HG03442 (cell line): Measurements from ENCODE around the gene BPI.
"Not testable (repeated sequence)": the region's sequence is repeated elsewhere in the genome, so short reads cannot be mapped to it uniquely, and the experiment has no call there.

ENCODE experiments used
- ATAC-seq: cut with Tn5 transposase; IDR thresholded peaks from one replicate; pipeline ENCODE4 v1.9.1; 2021; ENCODE audit warnings: mild to moderate bottlenecking, moderate library complexity; ENCODE audit not compliant: unreplicated experiment

The BPI gene

GRCh38 chr20:38277691-38278090 is 26.3 kb upstream of the BPI start:
- ATAC-seq, result no peak

- ATAC-seq, result no peak
Observed at GRCh38 chr20:38278131-38278530, 25.8 kb upstream of the BPI start.

GRCh38 chr20:38278763-38279162 is 25.2 kb upstream of the BPI start:
- no peak for ATAC-seq

- not testable (repeated sequence) for ATAC-seq
Observed at GRCh38 chr20:38281176-38281915, 22.6 kb upstream of the BPI start.

DNA sequence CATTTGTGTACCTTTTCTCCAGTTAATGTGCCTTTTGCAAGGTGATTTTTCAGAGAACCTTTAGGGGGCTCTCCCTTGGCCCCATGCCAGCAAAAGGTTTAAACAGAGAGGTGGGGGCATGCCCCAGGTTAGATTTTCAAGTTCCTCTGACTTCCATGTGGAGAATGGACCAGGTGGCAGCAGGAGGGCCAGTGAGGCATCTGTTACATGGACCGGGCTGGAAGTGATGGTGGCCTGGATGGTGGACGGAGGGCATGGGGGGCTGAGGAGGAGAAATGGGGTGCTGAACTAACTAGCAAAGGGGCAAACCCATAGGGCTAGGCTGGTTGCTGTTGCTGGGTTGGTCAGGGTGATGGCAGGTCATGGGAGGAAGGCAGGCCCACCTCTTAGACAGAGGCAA is 20.7 kb upstream of the BPI start:
- ATAC-seq, result no peak

GRCh38 chr20:38284066-38284650 is 19.8 kb upstream of the BPI start:
- ATAC-seq, result not testable (repeated sequence)

DNA sequence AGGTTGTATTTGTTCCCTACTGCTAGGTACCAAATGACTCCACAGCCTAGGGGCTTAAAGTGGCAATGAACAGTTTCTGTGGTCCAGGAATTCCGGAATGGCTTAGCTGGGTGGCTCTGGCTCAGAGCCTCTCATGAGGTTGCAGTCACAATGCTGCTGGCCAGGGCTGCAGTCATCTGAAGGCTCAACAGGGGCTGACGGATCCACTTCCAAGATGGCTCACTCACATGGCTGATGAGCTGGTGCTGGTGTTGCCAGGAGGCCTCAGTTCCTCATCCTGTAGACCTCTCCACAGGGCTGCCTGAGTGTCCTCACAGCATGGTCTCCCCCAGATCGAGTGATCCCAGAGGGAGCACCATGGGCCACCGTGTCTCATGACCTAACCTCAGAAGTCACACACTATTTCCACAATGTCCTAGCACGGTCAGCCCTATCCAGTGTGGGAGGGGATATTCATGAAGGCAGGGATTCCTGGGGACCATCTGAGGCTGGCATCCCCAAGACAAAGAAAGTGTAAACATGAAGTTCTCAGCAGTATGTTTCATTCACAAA is 19.0 kb upstream of the BPI start:
- no peak for ATAC-seq

DNA sequence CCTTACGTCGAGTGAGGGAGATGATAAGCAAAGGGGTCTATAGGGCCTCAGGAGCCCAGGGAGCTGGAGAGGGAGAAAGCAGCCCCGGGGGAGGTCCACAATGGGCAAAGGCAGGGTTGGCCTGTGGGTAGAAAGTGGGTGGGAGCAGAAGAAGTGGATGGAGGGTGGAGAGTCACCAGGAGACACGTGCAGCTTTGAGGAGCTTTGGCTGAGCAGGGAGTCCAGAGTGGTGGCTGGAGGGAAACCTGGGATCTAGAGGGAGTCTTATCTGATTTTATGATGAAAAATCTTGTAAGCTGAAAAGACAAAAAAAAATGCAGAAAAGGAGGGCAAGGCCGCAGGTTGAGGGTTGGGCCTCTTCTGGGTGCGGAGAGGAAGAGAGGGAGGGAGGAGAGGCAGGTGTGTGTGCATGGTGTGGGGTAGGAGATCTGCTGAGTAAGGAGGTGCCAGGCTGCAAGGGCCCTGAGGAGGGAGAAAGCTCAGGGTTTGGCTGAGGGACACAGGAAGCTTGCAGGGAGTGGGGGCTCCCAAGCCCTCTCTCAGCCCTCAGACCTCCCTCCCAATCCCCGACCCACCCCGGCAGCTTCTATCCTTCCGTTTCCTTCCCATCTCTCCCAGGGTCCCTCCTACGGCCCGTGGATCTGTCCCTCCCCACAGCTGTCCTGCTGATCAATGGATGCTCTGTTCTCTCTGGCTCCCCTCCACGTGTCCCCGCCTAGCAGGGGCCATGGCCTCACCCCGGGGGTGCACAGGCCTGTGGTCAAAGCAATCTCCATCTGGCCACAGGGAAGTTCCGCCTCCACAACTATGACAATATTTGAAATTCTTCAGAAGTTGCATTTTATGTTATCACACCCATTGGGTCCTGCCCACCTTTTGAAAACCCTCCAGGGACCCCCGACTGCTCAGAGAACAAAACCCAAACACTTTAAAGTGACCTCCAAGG is 17.1 kb upstream of the BPI start:
- no peak for ATAC-seq

GRCh38 chr20:38290829-38291814 is 12.8 kb upstream of the BPI start:
- ATAC-seq, result no peak

- no peak for ATAC-seq
Observed at GRCh38 chr20:38291966-38292365, 12.0 kb upstream of the BPI start.

DNA sequence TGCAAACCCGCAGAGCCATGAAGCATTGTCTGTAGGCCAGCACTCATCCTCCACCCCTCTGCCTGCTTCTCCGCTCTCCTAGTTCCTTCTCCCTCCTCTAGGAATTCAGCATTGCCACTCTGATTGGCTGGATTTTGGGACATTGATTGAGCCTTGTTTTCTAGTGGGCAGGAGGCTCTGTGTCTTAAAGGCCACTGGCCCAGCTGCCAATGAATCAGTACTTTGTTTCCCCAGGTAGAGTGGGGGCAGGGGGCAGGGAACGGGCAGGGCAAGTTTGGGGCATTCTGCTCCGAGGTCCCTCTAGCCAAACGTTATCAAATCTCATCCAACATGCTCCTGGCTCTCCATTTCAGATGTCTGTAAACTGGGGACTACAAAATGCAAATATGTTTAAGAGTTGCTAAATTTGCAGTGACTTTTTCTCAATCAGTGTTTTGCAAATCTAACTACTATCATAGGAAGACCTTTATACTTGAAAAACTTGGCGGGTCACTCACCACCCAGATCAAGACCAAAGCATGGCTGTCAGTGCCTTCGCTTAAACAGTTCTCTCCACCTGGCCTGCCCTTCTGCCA is 10.4 kb upstream of the BPI start:
- no peak for ATAC-seq

DNA sequence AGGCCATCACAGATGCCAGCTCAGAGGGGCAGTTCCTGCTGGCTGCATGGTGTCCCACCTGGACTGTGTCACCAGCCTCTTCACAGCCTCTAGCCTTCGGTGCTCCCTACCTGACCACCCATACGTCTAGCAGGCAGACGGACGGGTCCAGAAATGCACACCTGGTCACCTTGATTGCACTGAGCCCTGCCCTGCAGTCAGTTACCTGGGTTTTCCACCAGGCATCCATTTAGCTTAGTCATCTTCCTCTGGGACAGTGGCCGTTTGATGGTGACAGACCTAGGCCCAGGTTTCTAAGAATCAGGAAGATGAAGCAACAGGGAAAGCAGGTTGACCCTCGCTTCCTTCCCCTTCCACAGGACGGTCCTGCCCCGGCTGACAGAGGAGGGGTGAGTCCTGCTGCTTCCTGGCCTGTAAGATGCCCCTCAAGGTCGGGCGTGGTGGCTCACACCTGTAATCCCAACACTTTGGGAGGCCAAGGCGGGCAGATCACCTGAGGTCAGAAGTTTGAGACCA is 9.8 kb upstream of the BPI start:
- no peak for ATAC-seq

GRCh38 chr20:38295811-38296210 is 8.1 kb upstream of the BPI start:
- ATAC-seq, result no peak

- no peak for ATAC-seq
Observed at GRCh38 chr20:38296433-38296832, 7.5 kb upstream of the BPI start.

DNA sequence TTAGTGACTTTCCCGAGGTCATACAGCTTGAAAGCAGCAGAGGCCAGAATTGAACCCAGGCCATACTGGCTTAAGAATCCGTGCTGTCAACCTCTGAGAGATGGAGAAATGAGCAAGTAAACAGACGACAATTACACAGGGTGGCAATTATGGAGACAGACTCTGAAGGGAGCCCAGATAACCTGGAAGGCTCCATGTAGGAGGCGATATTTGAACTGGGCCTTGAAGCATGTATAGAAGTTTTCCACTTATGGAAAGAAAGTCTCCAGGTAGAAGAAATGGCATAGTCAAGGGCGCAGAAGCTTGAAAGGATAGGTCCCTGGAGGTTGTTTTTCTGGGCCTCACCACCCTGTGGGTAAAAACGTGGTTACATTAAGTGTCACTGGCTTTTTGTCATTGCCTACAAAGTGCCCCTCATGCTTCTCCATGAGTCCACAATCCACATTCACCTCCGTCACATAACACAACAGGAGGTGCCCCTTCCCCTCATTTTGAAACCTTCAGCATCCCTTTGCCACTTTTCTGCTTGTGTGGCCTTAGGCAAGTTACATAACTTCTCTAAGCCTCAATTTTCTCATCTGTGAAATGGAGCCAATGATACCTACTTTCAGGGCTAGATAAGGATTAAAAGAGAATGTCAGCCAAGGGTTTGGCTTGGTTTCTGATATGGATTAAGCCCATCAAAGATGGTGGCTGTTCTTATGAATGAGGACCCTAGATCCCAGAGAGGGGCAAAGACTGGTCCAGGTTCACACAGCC is 5.9 kb upstream of the BPI start:
- no peak for ATAC-seq

DNA sequence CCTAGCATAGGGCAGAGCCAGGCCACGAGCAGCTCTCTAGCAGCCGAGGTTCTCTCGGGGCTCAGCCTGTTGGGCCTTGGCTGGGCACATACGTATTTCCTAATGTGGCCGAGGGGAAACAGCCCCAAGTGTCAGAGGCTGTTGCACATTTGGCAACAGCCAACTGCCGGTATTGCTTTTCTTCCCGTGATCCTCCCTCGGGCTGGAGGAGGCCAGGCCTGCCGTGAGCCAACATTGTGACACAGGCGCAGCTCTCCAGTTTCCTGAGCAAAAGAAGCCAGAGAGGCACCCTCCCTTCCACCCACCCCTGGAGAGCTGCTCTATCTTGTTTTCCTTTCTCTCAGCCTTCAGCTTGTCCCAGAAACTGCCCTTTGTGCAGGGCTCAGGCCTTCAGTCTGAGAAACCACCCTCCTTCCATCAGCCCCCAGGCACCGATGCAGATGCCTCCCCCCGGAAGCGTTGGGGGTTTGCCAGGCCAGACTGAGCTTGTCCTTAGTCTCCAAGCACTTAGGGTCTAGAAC is 5.1 kb upstream of the BPI start:
- no peak for ATAC-seq

- no peak for ATAC-seq
Observed at GRCh38 chr20:38299963-38300362, 4.0 kb upstream of the BPI start.

DNA sequence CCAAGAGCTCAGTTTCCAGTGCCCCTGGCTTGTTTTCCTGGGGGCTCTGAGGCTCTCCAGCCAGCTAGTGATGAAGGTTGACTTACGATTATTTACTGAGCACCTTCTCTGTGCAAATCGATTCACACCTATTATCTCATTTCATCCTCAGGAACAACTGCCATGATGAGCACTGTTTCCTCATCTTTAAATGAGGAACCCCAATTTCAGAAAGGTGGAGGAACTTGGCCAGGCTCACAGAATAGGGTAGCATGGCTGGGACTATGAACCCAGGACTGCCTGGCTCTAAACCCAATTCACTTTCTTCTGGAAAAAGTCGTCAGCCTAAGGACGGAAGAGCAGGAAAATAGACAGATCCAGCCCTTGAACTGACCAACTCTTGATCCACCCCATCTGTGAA is 3.5 kb upstream of the BPI start:
- no peak for ATAC-seq

- ATAC-seq, result no peak
Observed at GRCh38 chr20:38301309-38301708, 2.6 kb upstream of the BPI start.
